Measurements from ENCODE around the gene RFTN1.

RFTN1 gene

DNA sequence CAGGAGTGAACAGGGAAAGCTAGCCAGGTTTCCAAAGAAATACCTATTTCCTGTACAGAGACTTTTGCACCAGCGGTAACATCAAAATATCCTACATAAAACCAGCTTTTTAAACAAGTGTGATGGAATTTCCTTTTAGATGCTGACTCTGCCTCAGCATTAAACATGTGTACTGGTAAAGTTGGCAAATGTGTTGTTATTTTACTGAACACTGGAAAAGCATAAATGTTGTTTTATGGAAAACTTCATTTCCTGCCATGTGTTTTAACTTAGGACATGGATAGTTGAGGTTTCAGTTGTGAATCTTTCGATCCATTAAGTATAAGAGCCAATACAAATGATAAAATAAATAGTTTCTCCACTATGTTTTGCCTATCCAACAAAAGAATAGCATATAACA is 232.8 kb downstream of the RFTN1 start:
- Histone ChIP-seq H2BK120ac (ENCODE audit: low read depth, low read length) (no peak overlapping the region), H3K9ac (ENCODE audit: low read length) (no peak overlapping the region), H4K5ac (ENCODE audit: low read length) (no peak overlapping the region), H3K79me1 (ENCODE audit: low read length) (no peaks in the 10 kb centered on the region), H3K27me3 (ENCODE audit: insufficient read depth, low read length, poor library complexity) (no peaks in the 10 kb centered on the region), H3K36me3 (ENCODE audit: control insufficient read depth, insufficient read depth, low read length) (peaks cover 2% of the 10 kb centered on the region), H3K4me3 (ENCODE audit: low read length) (no peak overlapping the region), H2BK5ac (ENCODE audit: low read length) (no peak overlapping the region), H4K8ac (ENCODE audit: low read depth, low read length) (no peak overlapping the region), H3K18ac (ENCODE audit: low read length) (no peak overlapping the region), H3K4me2 (ENCODE audit: low read length) (no peak overlapping the region), H3K79me2 (ENCODE audit: control insufficient read depth, insufficient read depth, low read length) (no peaks in the 10 kb centered on the region), H3K56ac (ENCODE audit: low read length) (no peak overlapping the region), H3K27ac (ENCODE audit: low read depth, low read length) (no peak overlapping the region), H3K4me1 (ENCODE audit: control insufficient read depth, low read depth, low read length) (no peaks in the 10 kb centered on the region), H3K23ac (ENCODE audit: low read length) (no peak overlapping the region), H2BK15ac (replicated peaks; ENCODE audit: low read depth) (no peak overlapping the region), H2AK5ac (ENCODE audit: low read length) (no peak overlapping the region), H3K4ac (ENCODE audit: low read depth, low read length) (no peak overlapping the region)
- WGBS (ENCODE audit: extremely low coverage, insufficient coverage, low lambda C conversion rate), result no CpG with 5 or more reads among the region's 2 CpGs
- no peak for DNase-seq

DNA sequence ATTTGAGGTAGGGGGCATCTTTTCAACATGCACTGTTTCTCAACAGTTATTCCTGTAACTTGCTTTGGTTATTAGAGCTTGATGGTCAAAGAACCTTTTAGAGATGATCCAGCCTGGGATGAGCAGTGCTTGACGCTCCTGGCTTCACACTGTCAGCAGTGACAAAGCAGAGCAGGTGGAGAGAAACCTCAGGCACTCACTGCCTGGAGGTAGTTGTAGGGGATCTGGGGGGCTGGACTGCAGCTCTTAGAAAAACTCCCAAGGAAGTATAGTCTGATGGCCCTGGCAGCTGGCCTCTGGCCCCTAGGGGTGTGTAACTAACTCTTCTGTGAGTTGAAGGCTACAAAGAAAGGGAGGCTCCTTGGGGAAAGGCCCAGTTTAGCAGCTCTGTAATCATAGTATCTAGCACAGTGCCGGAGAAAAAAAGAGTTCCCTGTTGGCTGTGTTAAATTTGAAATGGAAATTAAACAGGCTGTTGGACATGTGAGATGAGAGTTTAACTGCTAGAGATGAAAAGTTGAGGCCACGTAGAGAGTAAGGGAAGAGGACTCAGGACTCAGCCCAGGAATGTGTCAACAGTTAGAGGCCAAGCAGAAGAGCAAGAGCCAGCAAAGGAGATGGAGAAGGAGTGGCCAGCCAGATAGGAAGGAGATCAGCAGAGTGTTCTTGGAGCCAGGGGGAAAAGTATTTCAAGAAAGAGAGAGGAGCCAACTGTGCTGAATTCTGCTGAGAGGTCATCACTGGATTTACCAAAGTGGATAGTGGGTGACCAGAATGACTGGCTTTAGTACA is 234.3 kb downstream of the RFTN1 start:
- WGBS (ENCODE audit: extremely low coverage, insufficient coverage, low lambda C conversion rate), result no CpG with 5 or more reads among the region's 3 CpGs
- Histone ChIP-seq H2BK120ac (ENCODE audit: low read depth, low read length) (no peak overlapping the region), H3K79me1 (ENCODE audit: low read length) (no peaks in the 10 kb centered on the region), H2AK5ac (ENCODE audit: low read length) (no peak overlapping the region), H3K4me3 (ENCODE audit: low read length) (no peak overlapping the region), H3K23ac (ENCODE audit: low read length) (no peak overlapping the region), H4K5ac (ENCODE audit: low read length) (no peak overlapping the region), H3K9ac (ENCODE audit: low read length) (no peak overlapping the region), H3K56ac (ENCODE audit: low read length) (no peak overlapping the region), H3K4me1 (ENCODE audit: control insufficient read depth, low read depth, low read length) (no peaks in the 10 kb centered on the region), H3K27me3 (ENCODE audit: insufficient read depth, low read length, poor library complexity) (no peaks in the 10 kb centered on the region), H2BK15ac (replicated peaks; ENCODE audit: low read depth) (no peak overlapping the region), H3K4me2 (ENCODE audit: low read length) (no peak overlapping the region), H3K18ac (ENCODE audit: low read length) (no peak overlapping the region), H3K4ac (ENCODE audit: low read depth, low read length) (no peak overlapping the region), H3K36me3 (ENCODE audit: control insufficient read depth, insufficient read depth, low read length) (peaks cover 2% of the 10 kb centered on the region), H3K79me2 (ENCODE audit: control insufficient read depth, insufficient read depth, low read length) (no peaks in the 10 kb centered on the region), H3K27ac (ENCODE audit: low read depth, low read length) (no peak overlapping the region), H4K8ac (ENCODE audit: low read depth, low read length) (no peak overlapping the region), H2BK5ac (ENCODE audit: low read length) (no peak overlapping the region)
- DNase-seq, result no peak

DNA sequence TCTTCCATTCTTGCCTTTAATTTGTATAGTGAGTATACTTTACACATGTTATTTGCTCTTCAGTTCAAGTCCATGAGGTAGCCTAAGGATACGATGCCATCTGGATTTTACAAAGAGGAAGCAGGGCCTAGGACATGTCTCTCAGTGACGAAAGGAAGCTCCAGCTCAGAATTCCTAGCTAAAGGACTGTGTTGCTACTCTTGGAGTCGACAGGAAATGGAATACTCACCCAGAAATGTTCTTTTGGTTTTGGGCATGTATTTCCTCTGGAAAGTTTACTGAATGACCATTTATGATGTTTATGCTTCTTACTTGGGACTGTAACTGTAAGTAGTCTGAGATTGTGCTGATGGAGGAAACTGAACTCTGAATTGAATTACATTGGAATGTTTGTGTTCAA is 236.0 kb downstream of the RFTN1 start:
- Histone ChIP-seq H3K4me2 (ENCODE audit: low read length) (no peak overlapping the region), H2BK5ac (ENCODE audit: low read length) (no peak overlapping the region), H3K27ac (ENCODE audit: low read depth, low read length) (no peak overlapping the region), H2BK120ac (ENCODE audit: low read depth, low read length) (no peak overlapping the region), H3K9ac (ENCODE audit: low read length) (no peak overlapping the region), H3K4ac (ENCODE audit: low read depth, low read length) (no peak overlapping the region), H3K79me2 (ENCODE audit: control insufficient read depth, insufficient read depth, low read length) (no peaks in the 10 kb centered on the region), H4K8ac (ENCODE audit: low read depth, low read length) (no peak overlapping the region), H2AK5ac (ENCODE audit: low read length) (no peak overlapping the region), H3K36me3 (ENCODE audit: control insufficient read depth, insufficient read depth, low read length) (no peaks in the 10 kb centered on the region), H3K79me1 (ENCODE audit: low read length) (no peaks in the 10 kb centered on the region), H3K56ac (ENCODE audit: low read length) (no peak overlapping the region), H3K23ac (ENCODE audit: low read length) (no peak overlapping the region), H4K5ac (ENCODE audit: low read length) (no peak overlapping the region), H3K4me1 (ENCODE audit: control insufficient read depth, low read depth, low read length) (no peaks in the 10 kb centered on the region), H3K27me3 (ENCODE audit: insufficient read depth, low read length, poor library complexity) (no peaks in the 10 kb centered on the region), H2BK15ac (replicated peaks; ENCODE audit: low read depth) (no peak overlapping the region), H3K18ac (ENCODE audit: low read length) (no peak overlapping the region), H3K4me3 (ENCODE audit: low read length) (no peak overlapping the region)
- no peak for DNase-seq
- no CpG with 5 or more reads among the region's 3 CpGs for WGBS (ENCODE audit: extremely low coverage, insufficient coverage, low lambda C conversion rate)

DNA sequence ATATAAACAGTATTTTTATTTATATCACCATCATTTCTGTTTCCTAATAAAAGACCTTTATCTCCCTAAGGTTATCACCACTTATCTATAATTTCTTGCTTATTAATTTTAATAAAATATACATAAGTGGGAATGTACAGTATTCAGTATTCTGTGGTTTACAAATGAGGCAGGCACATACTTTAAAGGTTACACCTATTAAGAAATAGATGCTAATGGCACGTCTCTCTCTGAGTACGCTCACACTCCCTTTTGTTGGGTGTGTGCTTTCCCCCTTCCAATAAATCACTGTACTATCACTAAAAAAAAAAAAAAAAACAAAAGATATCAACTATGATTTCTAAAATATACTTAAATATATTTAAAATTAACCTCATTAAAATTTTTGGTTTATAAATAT is 239.6 kb downstream of the RFTN1 start:
- Histone ChIP-seq H3K27ac (ENCODE audit: low read depth, low read length) (no peak overlapping the region), H3K4me3 (ENCODE audit: low read length) (no peak overlapping the region), H4K8ac (ENCODE audit: low read depth, low read length) (no peak overlapping the region), H3K4me1 (ENCODE audit: control insufficient read depth, low read depth, low read length) (no peaks in the 10 kb centered on the region), H2BK15ac (replicated peaks; ENCODE audit: low read depth) (no peak overlapping the region), H3K9ac (ENCODE audit: low read length) (no peak overlapping the region), H3K23ac (ENCODE audit: low read length) (no peak overlapping the region), H3K4me2 (ENCODE audit: low read length) (no peak overlapping the region), H3K18ac (ENCODE audit: low read length) (no peak overlapping the region), H3K56ac (ENCODE audit: low read length) (no peak overlapping the region), H2BK5ac (ENCODE audit: low read length) (no peak overlapping the region), H4K5ac (ENCODE audit: low read length) (no peak overlapping the region), H3K79me1 (ENCODE audit: low read length) (no peaks in the 10 kb centered on the region), H3K79me2 (ENCODE audit: control insufficient read depth, insufficient read depth, low read length) (no peaks in the 10 kb centered on the region), H3K36me3 (ENCODE audit: control insufficient read depth, insufficient read depth, low read length) (no peaks in the 10 kb centered on the region), H2AK5ac (ENCODE audit: low read length) (no peak overlapping the region), H3K4ac (ENCODE audit: low read depth, low read length) (no peak overlapping the region), H3K27me3 (ENCODE audit: insufficient read depth, low read length, poor library complexity) (no peaks in the 10 kb centered on the region), H2BK120ac (ENCODE audit: low read depth, low read length) (no peak overlapping the region)
- no peak for DNase-seq
- WGBS (ENCODE audit: extremely low coverage, insufficient coverage, low lambda C conversion rate), result no CpG with 5 or more reads among the region's 2 CpGs

DNA sequence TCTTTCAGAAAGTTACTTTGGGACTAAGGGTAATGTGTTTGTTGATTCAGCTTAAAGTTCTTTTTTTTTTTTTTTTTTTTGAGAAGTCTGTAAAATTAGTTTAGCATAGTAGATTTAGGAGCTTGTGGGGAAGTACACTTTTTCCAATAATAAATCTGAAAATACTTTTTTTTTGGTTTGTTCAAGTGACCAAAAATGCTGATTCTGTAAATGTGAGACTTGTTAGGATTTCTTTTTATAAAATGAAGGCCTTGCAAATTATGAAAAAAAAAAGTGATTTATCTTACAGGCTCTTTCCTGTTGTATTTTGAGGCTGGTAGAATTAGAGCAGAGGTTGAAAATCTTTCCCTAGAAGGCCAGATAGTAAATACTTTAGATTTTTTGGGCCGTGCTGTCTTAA is 240.9 kb downstream of the RFTN1 start:
- H3K79me1 ChIP-seq (ENCODE audit: low read length), result no peaks in the 10 kb centered on the region
- H3K4me2 ChIP-seq (ENCODE audit: low read length), result no peak overlapping the region
- H3K27ac ChIP-seq (ENCODE audit: low read depth, low read length), result no peak overlapping the region
- no peaks in the 10 kb centered on the region for H3K79me2 ChIP-seq (ENCODE audit: control insufficient read depth, insufficient read depth, low read length)
- no peak overlapping the region for H3K4ac ChIP-seq (ENCODE audit: low read depth, low read length)
- no peak overlapping the region for H4K5ac ChIP-seq (ENCODE audit: low read length)
- H4K8ac ChIP-seq (ENCODE audit: low read depth, low read length), result no peak overlapping the region
- no peak overlapping the region for H2BK15ac ChIP-seq (replicated peaks; ENCODE audit: low read depth)
- no peak overlapping the region for H3K56ac ChIP-seq (ENCODE audit: low read length)
- no peaks in the 10 kb centered on the region for H3K4me1 ChIP-seq (ENCODE audit: control insufficient read depth, low read depth, low read length)
- no peak overlapping the region for H3K9ac ChIP-seq (ENCODE audit: low read length)
- H3K18ac ChIP-seq (ENCODE audit: low read length), result no peak overlapping the region
- no peak overlapping the region for H2BK120ac ChIP-seq (ENCODE audit: low read depth, low read length)
- H3K23ac ChIP-seq (ENCODE audit: low read length), result no peak overlapping the region
- no peak for DNase-seq
- no peaks in the 10 kb centered on the region for H3K27me3 ChIP-seq (ENCODE audit: insufficient read depth, low read length, poor library complexity)
- H3K4me3 ChIP-seq (ENCODE audit: low read length), result no peak overlapping the region
- H2BK5ac ChIP-seq (ENCODE audit: low read length), result no peak overlapping the region
- no peak overlapping the region for H2AK5ac ChIP-seq (ENCODE audit: low read length)
- no peaks in the 10 kb centered on the region for H3K36me3 ChIP-seq (ENCODE audit: control insufficient read depth, insufficient read depth, low read length)
- WGBS (ENCODE audit: extremely low coverage, insufficient coverage, low lambda C conversion rate), result no CpG with 5 or more reads among the region's 1 CpG

DNA sequence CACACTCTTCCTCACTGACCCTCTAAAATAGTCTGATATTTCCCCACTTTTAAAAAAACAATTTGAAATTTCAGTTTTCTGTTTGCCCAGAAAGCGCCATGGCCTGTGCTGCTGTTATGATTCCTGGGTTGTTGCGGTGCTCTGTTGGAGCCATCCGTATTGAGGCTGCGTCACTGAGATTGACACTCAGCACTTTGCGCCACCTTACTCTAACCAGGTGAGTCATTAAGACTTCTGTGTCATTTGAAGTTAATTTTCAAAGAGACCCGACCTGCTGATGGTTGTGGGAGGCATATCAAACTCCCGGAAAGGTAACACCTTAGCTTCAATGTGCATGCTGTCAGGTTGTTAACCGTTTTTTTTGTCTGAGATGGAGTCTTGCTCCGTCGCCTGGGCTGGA is 242.6 kb downstream of the RFTN1 start:
- Histone ChIP-seq H3K27me3 (ENCODE audit: insufficient read depth, low read length, poor library complexity) (no peaks in the 10 kb centered on the region), H3K79me1 (ENCODE audit: low read length) (no peaks in the 10 kb centered on the region), H4K8ac (ENCODE audit: low read depth, low read length) (no peak overlapping the region), H3K23ac (ENCODE audit: low read length) (no peak overlapping the region), H3K27ac (ENCODE audit: low read depth, low read length) (no peak overlapping the region), H2BK5ac (ENCODE audit: low read length) (no peak overlapping the region), H3K4me2 (ENCODE audit: low read length) (no peak overlapping the region), H2AK5ac (ENCODE audit: low read length) (no peak overlapping the region), H2BK120ac (ENCODE audit: low read depth, low read length) (no peak overlapping the region), H3K4ac (ENCODE audit: low read depth, low read length) (no peak overlapping the region), H3K4me3 (ENCODE audit: low read length) (no peak overlapping the region), H3K18ac (ENCODE audit: low read length) (no peak overlapping the region), H3K9ac (ENCODE audit: low read length) (no peak overlapping the region), H2BK15ac (replicated peaks; ENCODE audit: low read depth) (no peak overlapping the region), H3K4me1 (ENCODE audit: control insufficient read depth, low read depth, low read length) (no peaks in the 10 kb centered on the region), H3K56ac (ENCODE audit: low read length) (no peak overlapping the region), H3K36me3 (ENCODE audit: control insufficient read depth, insufficient read depth, low read length) (no peaks in the 10 kb centered on the region), H4K5ac (ENCODE audit: low read length) (no peak overlapping the region), H3K79me2 (ENCODE audit: control insufficient read depth, insufficient read depth, low read length) (peaks cover 11% of the 10 kb centered on the region)
- DNase-seq, result no peak
- WGBS (ENCODE audit: extremely low coverage, insufficient coverage, low lambda C conversion rate), result no CpG with 5 or more reads among the region's 10 CpGs
